GM23338 (cell line): Measurements from ENCODE around the gene STK32C. TPM values are rescaled to one million over a fixed set of nuclear protein-coding genes. Genes with fewer than 3 reads are reported as not detected.

Experiments
- ATAC-seq: fragments of 200-7000 bp; cut with Tn5 transposase; 3 replicates; pipeline ENCODE4 v1.9.1; 2020
- DNase-seq: peaks from one replicate; pipeline ENCODE4 v3.0.0-alpha.2; 2015; ENCODE audit warnings: low spot score
- H2AFZ ChIP-seq: fragments of 200-600 bp; sonication (generic); 2 replicates; pipeline ENCODE4 v1.8.0; 2016; ENCODE audit warnings: antibody characterized with exemption, mild to moderate bottlenecking, moderate library complexity
- H3F3A ChIP-seq: fragments of 200-600 bp; sonication (generic); replicated peaks from 2 replicates; pipeline ENCODE4 v1.8.0; 2017; ENCODE audit warnings: antibody characterized with exemption, mixed run types, low read depth
- H3K27ac ChIP-seq: fragments of 200-600 bp; sonication (generic); 2 replicates; pipeline ENCODE4 v1.6.1; 2016; ENCODE audit warnings: low read depth
- H3K27me3 ChIP-seq: fragments of 200-600 bp; sonication (generic); 2 replicates; pipeline ENCODE4 v1.8.0; 2016; ENCODE audit warnings: mild to moderate bottlenecking, mixed run types, moderate library complexity; ENCODE audit not compliant: insufficient read depth
- H3K36me3 ChIP-seq: fragments of 200-600 bp; sonication (generic); 2 replicates; pipeline ENCODE4 v1.8.0; 2016; ENCODE audit warnings: mild to moderate bottlenecking; ENCODE audit not compliant: insufficient read depth
- H3K4me1 ChIP-seq: fragments of 200-600 bp; sonication (generic); 2 replicates; pipeline ENCODE4 v1.8.0; 2016; ENCODE audit warnings: mild to moderate bottlenecking, moderate library complexity; ENCODE audit not compliant: insufficient read depth
- H3K4me2 ChIP-seq: fragments of 200-600 bp; sonication (generic); 2 replicates; pipeline ENCODE4 v1.7.1; 2017; ENCODE audit warnings: mixed run types
- H3K4me3 ChIP-seq: fragments of 200-600 bp; sonication (generic); 2 replicates; pipeline ENCODE4 v1.6.1; 2016; ENCODE audit warnings: mixed run types
- H3K79me2 ChIP-seq: fragments of 200-600 bp; sonication (generic); replicated peaks from 2 replicates; pipeline ENCODE4 v1.8.0; 2017; ENCODE audit warnings: mild to moderate bottlenecking; ENCODE audit not compliant: insufficient read depth
- H3K9me2 ChIP-seq: fragments of 200-600 bp; sonication (generic); 2 replicates; pipeline ENCODE4 v1.8.0; 2017; ENCODE audit not compliant: insufficient read depth
- H4K20me1 ChIP-seq: fragments of 200-600 bp; sonication (generic); replicated peaks from 2 replicates; pipeline ENCODE4 v1.8.0; 2017; ENCODE audit warnings: mild to moderate bottlenecking; ENCODE audit not compliant: insufficient read depth
- H3K27ac Mint-ChIP-seq: 2 replicates; pipeline ENCODE4 v1.8.0; 2020; ENCODE audit warnings: inconsistent platforms, mild to moderate bottlenecking, moderate library complexity, mixed read lengths
- H3K27me3 Mint-ChIP-seq: 3 replicates; pipeline ENCODE4 v1.8.0; 2022; ENCODE audit warnings: low read depth, mild to moderate bottlenecking, moderate library complexity, mixed read lengths, inconsistent platforms; ENCODE audit not compliant: insufficient read depth, poor library complexity
- H3K36me3 Mint-ChIP-seq: 3 replicates; pipeline ENCODE4 v1.8.0; 2021; ENCODE audit warnings: low read depth, mild to moderate bottlenecking, inconsistent platforms, moderate library complexity, mixed read lengths
- H3K4me1 Mint-ChIP-seq: 3 replicates; pipeline ENCODE4 v1.8.0; 2020; ENCODE audit warnings: mild to moderate bottlenecking, inconsistent platforms, mixed read lengths
- H3K4me3 Mint-ChIP-seq: 3 replicates; pipeline ENCODE4 v1.8.0; 2021; ENCODE audit warnings: moderate library complexity, mild to moderate bottlenecking, inconsistent platforms, mixed read lengths
- H3K9me3 Mint-ChIP-seq: 3 replicates; pipeline ENCODE4 v1.8.0; 2020; ENCODE audit warnings: moderate library complexity, mild to moderate bottlenecking, inconsistent platforms, mixed read lengths
- CREB1 ChIP-seq: fragments of 250-450 bp; sonication (Bioruptor Pico); IDR thresholded peaks from 2 replicates; pipeline ENCODE4 v1.5.0; 2020; ENCODE audit warnings: low read depth, mild to moderate bottlenecking, moderate library complexity
- NANOG ChIP-seq: IDR thresholded peaks from 2 replicates; pipeline ENCODE4 v1.6.1; 2016; ENCODE audit warnings: antibody characterized with exemption, borderline replicate concordance
- REST ChIP-seq: IDR thresholded peaks from one replicate; pipeline ENCODE4 v1.6.1; 2018; ENCODE audit warnings: antibody characterized with exemption; ENCODE audit not compliant: unreplicated experiment
- STAT1 ChIP-seq: IDR thresholded peaks from one replicate; pipeline ENCODE4 v1.6.1; 2016; ENCODE audit warnings: antibody characterized with exemption; ENCODE audit not compliant: unreplicated experiment
- ZNF114 ChIP-seq: fragments of 250-450 bp; sonication (Bioruptor Pico); IDR thresholded peaks from 2 replicates; pipeline ENCODE4 v1.5.0; 2020; ENCODE audit warnings: mild to moderate bottlenecking, moderate library complexity
- ZNF331 ChIP-seq: fragments of 250-450 bp; sonication (Bioruptor Pico); IDR thresholded peaks from 2 replicates; pipeline ENCODE4 v1.5.0; 2020; ENCODE audit warnings: low read depth, mild to moderate bottlenecking, moderate library complexity
- polyA plus RNA-seq: library from polyadenylated mRNA; unstranded; fragments of >200 nt; fragmentation: Nextera tagmentation; extraction: Ambion mirVana; gene quantifications from 2 replicates; pipeline ENCODE4 v1.2.1, GENCODE V29; 2016
- total RNA-seq: library from RNA; depleted of rRNA; stranded (reverse); fragments of >200 nt; shearing (Covaris generic); gene quantifications from 2 replicates; pipeline ENCODE4 v1.2.3, GENCODE V29; 2014
- TF ChIP-seq, protein P1 (sequence below): IDR thresholded peaks from 2 replicates; pipeline ENCODE4 v1.6.1; 2016; ENCODE audit warnings: antibody characterized with exemption
- TF ChIP-seq, protein P2 (sequence below), 2 experiments: fragments of 200-600 bp in 1 of 2; sonication (generic) in 1 of 2; conservative IDR thresholded peaks; 2 replicates each; pipeline versions ENCODE4 v1.5.1 to v1.6.1; 2016 to 2017; ENCODE audit warnings: antibody characterized with exemption in 2 of 2, low read depth in 2 of 2, mild to moderate bottlenecking in 2 of 2, moderate library complexity in 1 of 2

Gene STK32C
- total and polyA plus RNA-seq, 2 experiments from 2014 or later = 10.2 to 20.5 TPM

DNA sequence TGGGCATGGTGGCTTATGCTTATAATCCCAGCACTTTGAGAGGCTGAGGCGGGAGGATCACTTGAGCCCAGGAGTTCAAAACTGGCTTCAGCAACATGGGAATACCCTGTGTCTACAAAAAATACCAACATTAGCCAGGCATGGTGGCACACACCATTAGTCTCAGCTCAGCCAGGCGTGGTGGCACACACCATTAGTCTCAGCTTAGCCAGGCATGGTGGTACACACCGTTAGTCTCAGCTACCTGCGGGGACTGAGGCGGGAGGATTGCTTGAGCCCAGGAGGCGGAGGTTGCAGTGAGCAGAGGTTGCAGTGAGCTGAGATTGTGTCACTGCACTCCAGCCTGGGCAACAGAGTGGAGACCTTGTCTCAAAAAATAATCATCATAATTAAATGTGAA is 33.3 kb upstream of the STK32C start:
- no peak for ATAC-seq
- Histone ChIP-seq H2AFZ (no peak overlapping the region), H3K27ac (no peak overlapping the region), H3F3A (0 out of 2 replicates have a peak, but pooled peaks cover 4% of the 10 kb centered on the region), H3K36me3 (no peaks in the 10 kb centered on the region), H3K27me3 (no peaks in the 10 kb centered on the region), H4K20me1 (no peaks in the 10 kb centered on the region), H3K79me2 (no peaks in the 10 kb centered on the region), H3K4me3 (no peak overlapping the region), H3K4me2 (no peak overlapping the region), H3K9me2 (no peaks in the 10 kb centered on the region), H3K4me1 (peaks cover 7% of the 10 kb centered on the region; the same call in 1 of the 2 replicates)
- Mint-ChIP-seq H3K4me3 (no peak overlapping the region), H3K27me3 (peaks cover 2% of the 10 kb centered on the region), H3K9me3 (no peaks in the 10 kb centered on the region), H3K4me1 (peaks cover 16% of the 10 kb centered on the region), H3K27ac (no peak overlapping the region), H3K36me3 (peaks cover 3% of the 10 kb centered on the region; the same call in 1 of the 3 replicates)
- no peak for DNase-seq
- TF ChIP-seq, protein P1, sequence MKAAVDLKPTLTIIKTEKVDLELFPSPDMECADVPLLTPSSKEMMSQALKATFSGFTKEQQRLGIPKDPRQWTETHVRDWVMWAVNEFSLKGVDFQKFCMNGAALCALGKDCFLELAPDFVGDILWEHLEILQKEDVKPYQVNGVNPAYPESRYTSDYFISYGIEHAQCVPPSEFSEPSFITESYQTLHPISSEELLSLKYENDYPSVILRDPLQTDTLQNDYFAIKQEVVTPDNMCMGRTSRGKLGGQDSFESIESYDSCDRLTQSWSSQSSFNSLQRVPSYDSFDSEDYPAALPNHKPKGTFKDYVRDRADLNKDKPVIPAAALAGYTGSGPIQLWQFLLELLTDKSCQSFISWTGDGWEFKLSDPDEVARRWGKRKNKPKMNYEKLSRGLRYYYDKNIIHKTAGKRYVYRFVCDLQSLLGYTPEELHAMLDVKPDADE = no peak
- TF ChIP-seq STAT1 (no peak), REST (no peak), ZNF331 (CRISPR knock-in tag) (no peak), NANOG (no peak), CREB1 (CRISPR knock-in tag) (no peak), ZNF114 (no peak)
- TF ChIP-seq, protein P2, sequence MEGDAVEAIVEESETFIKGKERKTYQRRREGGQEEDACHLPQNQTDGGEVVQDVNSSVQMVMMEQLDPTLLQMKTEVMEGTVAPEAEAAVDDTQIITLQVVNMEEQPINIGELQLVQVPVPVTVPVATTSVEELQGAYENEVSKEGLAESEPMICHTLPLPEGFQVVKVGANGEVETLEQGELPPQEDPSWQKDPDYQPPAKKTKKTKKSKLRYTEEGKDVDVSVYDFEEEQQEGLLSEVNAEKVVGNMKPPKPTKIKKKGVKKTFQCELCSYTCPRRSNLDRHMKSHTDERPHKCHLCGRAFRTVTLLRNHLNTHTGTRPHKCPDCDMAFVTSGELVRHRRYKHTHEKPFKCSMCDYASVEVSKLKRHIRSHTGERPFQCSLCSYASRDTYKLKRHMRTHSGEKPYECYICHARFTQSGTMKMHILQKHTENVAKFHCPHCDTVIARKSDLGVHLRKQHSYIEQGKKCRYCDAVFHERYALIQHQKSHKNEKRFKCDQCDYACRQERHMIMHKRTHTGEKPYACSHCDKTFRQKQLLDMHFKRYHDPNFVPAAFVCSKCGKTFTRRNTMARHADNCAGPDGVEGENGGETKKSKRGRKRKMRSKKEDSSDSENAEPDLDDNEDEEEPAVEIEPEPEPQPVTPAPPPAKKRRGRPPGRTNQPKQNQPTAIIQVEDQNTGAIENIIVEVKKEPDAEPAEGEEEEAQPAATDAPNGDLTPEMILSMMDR (conservative IDR thresholded peaks at IDR 0.05; ENCODE audit: low read depth in 2 of 2) = no peak

DNA sequence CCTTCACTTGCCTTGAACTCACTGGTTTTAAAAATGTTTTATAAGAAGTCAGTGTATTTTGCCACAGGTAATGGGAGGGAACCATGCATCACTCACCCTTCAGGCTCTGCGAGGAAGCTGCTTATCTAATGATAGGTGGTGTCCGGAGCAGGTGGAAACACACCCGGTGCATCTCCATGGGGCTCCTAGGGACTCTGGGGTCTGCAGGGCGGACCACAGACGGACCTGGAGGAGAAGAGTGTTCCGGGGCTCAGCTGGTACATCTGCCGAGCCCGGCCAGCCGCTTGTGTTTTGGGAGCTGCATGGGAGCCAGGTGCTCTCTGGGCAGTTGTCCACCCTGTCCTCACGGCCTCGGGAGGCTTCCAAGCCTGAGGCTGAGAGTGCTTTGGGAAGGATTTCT is 31.5 kb upstream of the STK32C start:
- Mint-ChIP-seq H3K27ac (no peak overlapping the region), H3K4me3 (no peak overlapping the region), H3K9me3 (no peaks in the 10 kb centered on the region), H3K36me3 (peaks cover 3% of the 10 kb centered on the region; the same call in 1 of the 3 replicates), H3K4me1 (peaks cover 24% of the 10 kb centered on the region), H3K27me3 (peaks cover 4% of the 10 kb centered on the region)
- Histone ChIP-seq H3K4me2 (no peak overlapping the region), H3K9me2 (no peaks in the 10 kb centered on the region), H3K79me2 (no peaks in the 10 kb centered on the region), H3K27me3 (no peaks in the 10 kb centered on the region), H3K4me3 (no peak overlapping the region), H3F3A (0 out of 2 replicates have a peak, but pooled peaks cover 4% of the 10 kb centered on the region), H3K27ac (no peak overlapping the region), H3K36me3 (no peaks in the 10 kb centered on the region), H4K20me1 (no peaks in the 10 kb centered on the region), H3K4me1 (peaks cover 7% of the 10 kb centered on the region; the same call in 1 of the 2 replicates), H2AFZ (no peak overlapping the region)
- DNase-seq (no peak), ATAC-seq (no peak)
- TF ChIP-seq ZNF331 (CRISPR knock-in tag) (no peak), ZNF114 (no peak), CREB1 (CRISPR knock-in tag) (no peak), STAT1 (no peak), REST (no peak)
